Measurements from ENCODE around the gene TRIM33.

GRCh38 chr1:114458237-114458777, 52.7 kb downstream of the TRIM33 start:
- TF ChIP-seq, protein P1, sequence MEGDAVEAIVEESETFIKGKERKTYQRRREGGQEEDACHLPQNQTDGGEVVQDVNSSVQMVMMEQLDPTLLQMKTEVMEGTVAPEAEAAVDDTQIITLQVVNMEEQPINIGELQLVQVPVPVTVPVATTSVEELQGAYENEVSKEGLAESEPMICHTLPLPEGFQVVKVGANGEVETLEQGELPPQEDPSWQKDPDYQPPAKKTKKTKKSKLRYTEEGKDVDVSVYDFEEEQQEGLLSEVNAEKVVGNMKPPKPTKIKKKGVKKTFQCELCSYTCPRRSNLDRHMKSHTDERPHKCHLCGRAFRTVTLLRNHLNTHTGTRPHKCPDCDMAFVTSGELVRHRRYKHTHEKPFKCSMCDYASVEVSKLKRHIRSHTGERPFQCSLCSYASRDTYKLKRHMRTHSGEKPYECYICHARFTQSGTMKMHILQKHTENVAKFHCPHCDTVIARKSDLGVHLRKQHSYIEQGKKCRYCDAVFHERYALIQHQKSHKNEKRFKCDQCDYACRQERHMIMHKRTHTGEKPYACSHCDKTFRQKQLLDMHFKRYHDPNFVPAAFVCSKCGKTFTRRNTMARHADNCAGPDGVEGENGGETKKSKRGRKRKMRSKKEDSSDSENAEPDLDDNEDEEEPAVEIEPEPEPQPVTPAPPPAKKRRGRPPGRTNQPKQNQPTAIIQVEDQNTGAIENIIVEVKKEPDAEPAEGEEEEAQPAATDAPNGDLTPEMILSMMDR (IDR thresholded peaks at IDR 0.05; ENCODE audit: low read depth, low read length) = no peak
- no peak for TF ChIP-seq POLR2A (IDR thresholded peaks at IDR 0.05; ENCODE audit: extremely low read depth, insufficient read length)
- TF ChIP-seq MYC (IDR thresholded peaks at IDR 0.05; ENCODE audit: low read depth, low read length) = no peak
- TF ChIP-seq, protein P2, sequence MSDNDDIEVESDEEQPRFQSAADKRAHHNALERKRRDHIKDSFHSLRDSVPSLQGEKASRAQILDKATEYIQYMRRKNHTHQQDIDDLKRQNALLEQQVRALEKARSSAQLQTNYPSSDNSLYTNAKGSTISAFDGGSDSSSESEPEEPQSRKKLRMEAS (IDR thresholded peaks at IDR 0.05; ENCODE audit: low read depth, low read length) = no peak

All from NB4 (cell line).